Measurements from ENCODE around the gene CCT5.

The CCT5 gene

GRCh38 chr5:10289353-10289752, 39.3 kb downstream of the CCT5 start:
- Histone ChIP-seq H3K4me2 (ENCODE audit: low read length) (no peak overlapping the region), H3K9me3 (ENCODE audit: low read length) (no peaks in the 10 kb centered on the region), H2AFZ (ENCODE audit: low read length) (no peak overlapping the region), H3K9ac (ENCODE audit: low read length) (no peak overlapping the region), H3K27me3 (ENCODE audit: insufficient read depth, low read length) (0 out of 2 replicates have a peak, but pooled peaks cover 3% of the 10 kb centered on the region), H3K4me3 (ENCODE audit: low read depth, low read length, poor library complexity, severe bottlenecking) (no peak overlapping the region), H3F3A (ENCODE audit: insufficient read depth, low read length) (no peaks in the 10 kb centered on the region), H3K36me3 (ENCODE audit: insufficient read depth, low read length) (no peaks in the 10 kb centered on the region), H3K79me2 (ENCODE audit: insufficient read depth, low read length) (no peaks in the 10 kb centered on the region), H3K4me1 (ENCODE audit: insufficient read depth, low read length, severe bottlenecking) (peaks cover 21% of the 10 kb centered on the region), H3K9me2 (ENCODE audit: low read depth, low read length) (no peaks in the 10 kb centered on the region), H4K20me1 (ENCODE audit: insufficient read depth, low read length) (no peaks in the 10 kb centered on the region), H3K27ac (ENCODE audit: low read depth, low read length, poor library complexity, severe bottlenecking) (no peak overlapping the region)
- TF ChIP-seq EZH2 (IDR thresholded peaks at IDR 0.05; ENCODE audit: borderline replicate concordance, low read length) (no peak), CTCF (IDR thresholded peaks at IDR 0.05; ENCODE audit: low read length) (no peak)

DNA sequence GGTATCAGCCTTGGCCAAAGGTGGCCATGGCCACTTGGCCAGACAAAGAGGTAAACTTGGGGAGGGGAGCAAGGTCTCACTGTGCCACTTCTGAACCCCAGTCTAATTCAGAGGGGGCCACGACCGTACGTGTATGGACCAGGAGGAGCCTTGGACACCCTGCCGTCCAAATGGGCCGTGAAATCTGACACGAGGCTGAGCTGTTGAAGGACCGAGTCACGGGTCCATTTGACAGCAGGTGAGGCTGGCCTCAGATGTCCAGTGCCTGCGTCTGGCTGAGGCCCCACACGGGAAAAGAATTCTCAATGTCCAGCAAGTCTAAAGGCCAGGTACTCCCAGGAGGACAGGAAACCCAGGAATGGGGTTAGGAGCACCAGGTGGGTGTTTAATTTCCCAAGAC, 39.9 kb downstream of the CCT5 start:
- H3K79me2 ChIP-seq (ENCODE audit: insufficient read depth, low read length) = no peaks in the 10 kb centered on the region
- H3F3A ChIP-seq (ENCODE audit: insufficient read depth, low read length) = no peaks in the 10 kb centered on the region
- peaks cover 18% of the 10 kb centered on the region for H3K4me1 ChIP-seq (ENCODE audit: insufficient read depth, low read length, severe bottlenecking)
- TF ChIP-seq CTCF (IDR thresholded peaks at IDR 0.05; ENCODE audit: low read length) (no peak), EZH2 (IDR thresholded peaks at IDR 0.05; ENCODE audit: borderline replicate concordance, low read length) (no peak)
- H3K36me3 ChIP-seq (ENCODE audit: insufficient read depth, low read length) = no peaks in the 10 kb centered on the region
- no peaks in the 10 kb centered on the region for H3K9me2 ChIP-seq (ENCODE audit: low read depth, low read length)
- H3K27me3 ChIP-seq (ENCODE audit: insufficient read depth, low read length) = 0 out of 2 replicates have a peak, but pooled peaks cover 3% of the 10 kb centered on the region
- H3K27ac ChIP-seq (ENCODE audit: low read depth, low read length, poor library complexity, severe bottlenecking) = no peak overlapping the region
- no peaks in the 10 kb centered on the region for H4K20me1 ChIP-seq (ENCODE audit: insufficient read depth, low read length)
- no peak overlapping the region for H2AFZ ChIP-seq (ENCODE audit: low read length)
- H3K9ac ChIP-seq (ENCODE audit: low read length) = no peak overlapping the region
- H3K4me2 ChIP-seq (ENCODE audit: low read length) = no peak overlapping the region
- no peak overlapping the region for H3K4me3 ChIP-seq (ENCODE audit: low read depth, low read length, poor library complexity, severe bottlenecking)
- H3K9me3 ChIP-seq (ENCODE audit: low read length) = no peaks in the 10 kb centered on the region

GRCh38 chr5:10290438-10290837, 40.4 kb downstream of the CCT5 start:
- H3K9me3 ChIP-seq (ENCODE audit: low read length) = no peaks in the 10 kb centered on the region
- TF ChIP-seq EZH2 (IDR thresholded peaks at IDR 0.05; ENCODE audit: borderline replicate concordance, low read length) (no peak), CTCF (IDR thresholded peaks at IDR 0.05; ENCODE audit: low read length) (no peak)

More at GRCh38 chr5:10290438-10290837, 40.4 kb downstream of the CCT5 start:
- H3K36me3 ChIP-seq (ENCODE audit: insufficient read depth, low read length) = no peaks in the 10 kb centered on the region
- no peaks in the 10 kb centered on the region for H4K20me1 ChIP-seq (ENCODE audit: insufficient read depth, low read length)
- no peaks in the 10 kb centered on the region for H3F3A ChIP-seq (ENCODE audit: insufficient read depth, low read length)
- no peak overlapping the region for H2AFZ ChIP-seq (ENCODE audit: low read length)
- H3K27ac ChIP-seq (ENCODE audit: low read depth, low read length, poor library complexity, severe bottlenecking) = no peak overlapping the region
- H3K79me2 ChIP-seq (ENCODE audit: insufficient read depth, low read length) = no peaks in the 10 kb centered on the region
- H3K27me3 ChIP-seq (ENCODE audit: insufficient read depth, low read length) = peaks cover 3% of the 10 kb centered on the region; the same call in 1 of the 2 replicates
- H3K9me2 ChIP-seq (ENCODE audit: low read depth, low read length) = no peaks in the 10 kb centered on the region
- H3K4me2 ChIP-seq (ENCODE audit: low read length) = no peak overlapping the region
- no peak overlapping the region for H3K9ac ChIP-seq (ENCODE audit: low read length)
- no peak overlapping the region for H3K4me3 ChIP-seq (ENCODE audit: low read depth, low read length, poor library complexity, severe bottlenecking)
- H3K4me1 ChIP-seq (ENCODE audit: insufficient read depth, low read length, severe bottlenecking) = peaks cover 18% of the 10 kb centered on the region

Measured in OCI-LY1 (cell line).